Measurements from ENCODE around the gene KLHDC10.
"Not testable (repeated sequence)": the region's sequence is repeated elsewhere in the genome, so short reads cannot be mapped to it uniquely, and the experiment has no call there.

The KLHDC10 gene

DNA sequence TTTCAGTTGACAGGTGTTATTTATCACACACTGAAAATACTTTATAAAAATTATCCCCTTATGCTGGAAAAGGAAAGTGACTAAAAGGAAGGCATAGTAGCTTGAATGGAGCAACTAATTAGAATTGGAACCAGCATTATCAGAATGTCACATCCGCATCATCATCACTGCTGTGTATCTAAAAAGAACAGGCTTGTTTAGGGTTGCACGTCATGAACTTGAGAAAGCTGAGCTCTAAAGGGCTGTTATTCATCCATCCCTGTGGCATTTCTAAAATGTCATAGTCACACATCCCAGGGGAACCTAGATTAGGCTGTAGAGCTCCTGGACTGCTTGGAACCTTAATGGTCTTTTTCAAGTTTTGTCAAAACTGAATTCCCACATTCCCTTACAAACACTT lies 54.4 kb downstream of the KLHDC10 start:
- DNase-seq = no peak

DNA sequence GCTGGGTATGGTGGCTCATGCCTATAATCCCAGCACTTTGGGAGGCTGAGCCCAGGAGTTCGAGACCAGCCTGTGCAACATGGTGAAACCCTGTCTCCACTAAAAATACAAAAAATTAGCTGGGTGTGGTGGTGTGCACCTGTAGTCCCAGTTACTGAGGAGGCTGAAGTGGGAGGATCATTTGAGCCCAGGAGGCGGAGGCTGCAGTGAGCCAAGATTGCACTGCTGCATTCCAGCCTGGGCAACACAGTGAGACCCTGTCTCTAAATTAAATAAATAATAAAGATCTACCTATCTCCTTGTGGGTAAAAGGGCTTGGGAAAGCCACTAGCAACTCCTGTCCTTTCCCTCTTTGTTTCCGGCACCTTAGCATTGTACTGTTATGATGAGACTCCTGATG lies 56.5 kb downstream of the KLHDC10 start:
- not testable (repeated sequence) for DNase-seq

DNA sequence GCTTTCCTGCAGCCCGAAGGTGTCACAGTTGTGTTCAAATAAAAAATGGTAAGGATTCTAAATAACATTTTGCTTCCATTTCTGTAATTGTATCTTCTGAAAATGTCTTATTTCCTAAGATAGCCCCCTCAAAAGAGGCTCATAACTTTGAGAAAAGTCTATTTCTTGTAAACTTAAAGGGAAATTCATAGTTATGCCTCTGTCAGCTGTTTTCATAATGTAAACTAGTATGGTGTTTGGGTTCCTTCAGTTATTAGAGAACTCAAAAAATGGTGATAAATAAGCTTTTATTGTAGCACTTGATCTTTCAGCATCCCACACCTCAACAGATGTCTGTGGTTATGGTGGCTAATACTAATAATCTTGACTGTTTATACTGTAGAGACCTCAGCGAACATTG lies 57.1 kb downstream of the KLHDC10 start:
- no peak for DNase-seq

DNA sequence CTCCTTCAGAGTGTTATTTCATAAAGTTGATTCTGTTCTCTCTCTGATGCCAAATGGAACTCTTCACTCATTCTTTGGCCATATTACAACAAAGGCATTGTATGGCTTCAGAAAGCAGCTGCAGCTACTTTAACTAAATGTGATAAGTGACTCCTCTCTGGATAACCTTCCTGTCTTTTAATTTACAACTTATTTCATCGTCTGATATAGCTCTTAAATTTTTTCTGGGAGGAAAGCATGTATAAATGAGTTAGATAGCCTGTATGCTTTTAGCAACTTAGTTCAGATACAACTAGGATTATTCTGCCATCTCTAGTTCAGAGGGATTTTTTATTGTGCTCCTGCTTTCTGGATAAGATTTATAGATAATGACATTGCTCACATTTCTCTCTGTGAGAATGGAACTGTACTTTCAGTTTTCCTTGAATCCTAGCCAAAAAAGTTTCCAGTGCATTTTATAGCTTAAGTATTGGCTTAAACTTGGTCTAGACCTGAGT lies 57.5 kb downstream of the KLHDC10 start:
- no peak for DNase-seq

DNA sequence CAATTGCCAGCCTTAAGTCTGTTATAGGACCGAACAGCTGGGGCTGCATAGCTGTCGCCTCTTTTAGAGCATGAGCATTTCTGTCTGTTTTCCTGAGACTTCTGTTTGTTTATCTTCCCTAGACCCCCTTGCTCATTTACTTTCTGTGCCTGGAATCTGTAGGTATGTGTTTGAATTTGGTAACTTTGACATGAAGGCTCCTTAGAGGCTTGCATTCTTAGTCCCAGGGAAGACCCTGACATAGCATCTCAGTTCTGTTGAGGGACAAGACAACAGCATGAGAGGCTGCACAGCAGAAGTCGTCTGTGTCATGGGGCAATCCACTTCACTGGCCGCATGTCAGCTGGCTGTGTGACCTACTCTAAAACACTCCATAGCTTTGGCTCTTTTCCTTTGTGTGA lies 58.7 kb downstream of the KLHDC10 start:
- no peak for DNase-seq

DNA sequence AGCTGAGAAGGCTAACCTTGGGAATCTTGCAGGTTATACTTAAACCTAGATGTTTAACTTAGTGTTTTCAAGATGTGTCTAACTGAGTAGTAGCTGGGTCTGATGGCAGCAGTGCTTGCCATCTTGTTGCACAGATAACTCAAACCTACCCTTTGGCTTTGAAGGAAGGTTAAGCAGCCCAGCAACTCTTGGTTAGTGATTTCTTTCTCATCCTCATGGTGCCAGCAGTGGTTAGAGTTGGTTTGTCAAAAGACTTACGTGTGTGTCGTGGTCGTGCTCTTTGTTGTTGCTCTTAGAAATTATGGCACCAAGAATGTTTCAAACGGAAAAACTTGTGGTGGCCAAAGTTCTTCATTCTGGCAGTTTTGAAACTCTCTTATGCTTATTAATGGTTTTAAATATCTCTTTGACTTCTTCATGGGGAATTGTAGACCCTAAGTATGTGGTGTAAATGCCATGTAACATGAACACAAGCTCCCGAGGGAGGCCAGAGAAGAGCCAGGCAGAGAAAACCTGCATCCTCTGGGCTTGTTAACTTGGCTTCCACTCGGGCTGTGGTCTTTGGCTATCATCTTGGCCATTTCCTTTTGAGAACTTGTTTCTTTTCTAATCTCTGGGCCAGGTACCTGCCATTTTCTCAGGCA lies 61.0 kb downstream of the KLHDC10 start:
- no peak for DNase-seq

GRCh38 chr7:130131964-130132875 lies 61.9 kb downstream of the KLHDC10 start:
- DNase-seq = no peak

DNA sequence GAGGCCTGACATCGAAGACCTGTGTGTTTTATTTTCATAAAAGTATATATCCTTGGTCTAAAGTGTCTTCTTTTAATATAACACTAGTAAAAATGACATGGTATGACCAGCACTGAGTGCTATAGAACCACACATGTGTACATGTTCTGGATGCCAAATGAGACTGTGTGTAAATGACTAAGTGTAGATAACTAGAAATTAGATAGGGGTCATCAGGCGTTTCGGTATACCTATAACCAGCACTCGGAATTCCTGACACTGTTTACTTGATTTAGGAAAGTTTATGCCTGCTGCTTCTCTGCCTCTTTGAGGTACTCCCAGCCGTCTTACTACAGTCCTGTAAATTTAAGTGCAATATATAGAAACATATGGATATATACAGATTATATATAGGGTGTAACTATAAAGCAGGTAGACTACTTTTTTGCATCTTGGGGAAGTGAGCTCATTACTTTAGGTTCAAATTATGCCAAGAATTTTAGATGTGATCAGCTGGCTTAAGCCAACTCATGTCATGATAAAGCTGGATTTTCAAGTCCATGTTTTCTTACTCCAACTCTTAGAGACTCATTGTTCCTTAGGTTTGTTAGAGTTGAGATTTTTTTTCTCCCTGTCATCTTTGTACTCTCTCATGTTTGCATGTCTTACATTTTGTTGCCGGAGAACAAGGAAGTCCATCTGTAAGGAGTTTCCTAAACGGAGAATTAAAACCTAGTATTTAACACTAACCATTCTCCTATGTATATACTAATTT lies 62.9 kb downstream of the KLHDC10 start:
- no peak for DNase-seq

GRCh38 chr7:130134106-130134636 lies 63.8 kb downstream of the KLHDC10 start:
- no peak for DNase-seq

GRCh38 chr7:130134726-130135125 lies 64.4 kb downstream of the KLHDC10 start:
- DNase-seq = no peak

- no peak for DNase-seq
Observed at GRCh38 chr7:130135208-130136205, 65.2 kb downstream of the KLHDC10 start.

- DNase-seq = no peak
Observed at GRCh38 chr7:130136579-130137167, 66.3 kb downstream of the KLHDC10 start.

- no peak for DNase-seq
Observed at GRCh38 chr7:130137207-130137606, 66.9 kb downstream of the KLHDC10 start.

GRCh38 chr7:130139193-130139960 lies 69.0 kb downstream of the KLHDC10 start:
- no peak for DNase-seq

DNA sequence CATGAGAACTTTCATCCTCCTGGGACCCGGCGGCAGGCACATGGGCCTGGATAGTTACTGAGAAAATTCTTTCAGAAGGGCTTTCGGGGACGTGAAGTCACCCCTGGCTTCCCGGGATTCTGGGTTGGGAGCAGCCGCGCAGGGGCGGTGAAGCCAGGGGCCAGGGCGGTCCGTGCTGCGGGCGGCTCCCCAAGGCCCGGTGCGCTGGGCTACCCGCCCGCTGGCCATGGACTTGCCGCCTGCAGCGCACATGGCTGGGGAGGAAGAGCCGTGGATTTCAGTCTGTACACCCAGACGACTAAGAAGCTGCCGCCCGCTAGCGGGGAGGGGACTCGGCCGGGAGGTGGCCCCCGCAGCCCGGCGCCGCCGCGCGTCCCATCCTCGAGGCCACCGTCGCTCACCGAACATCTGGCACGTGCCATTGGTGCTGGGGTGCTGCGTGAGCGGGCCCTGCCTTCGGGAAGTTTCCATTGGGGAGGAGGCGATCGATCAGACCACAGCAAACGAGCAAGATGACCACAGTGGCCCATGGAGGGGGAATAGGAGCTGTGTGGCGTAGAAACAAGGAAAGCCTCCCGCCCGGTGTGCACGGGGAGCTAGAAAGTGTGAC lies 70.3 kb downstream of the KLHDC10 start:
- no peak for DNase-seq

DNA sequence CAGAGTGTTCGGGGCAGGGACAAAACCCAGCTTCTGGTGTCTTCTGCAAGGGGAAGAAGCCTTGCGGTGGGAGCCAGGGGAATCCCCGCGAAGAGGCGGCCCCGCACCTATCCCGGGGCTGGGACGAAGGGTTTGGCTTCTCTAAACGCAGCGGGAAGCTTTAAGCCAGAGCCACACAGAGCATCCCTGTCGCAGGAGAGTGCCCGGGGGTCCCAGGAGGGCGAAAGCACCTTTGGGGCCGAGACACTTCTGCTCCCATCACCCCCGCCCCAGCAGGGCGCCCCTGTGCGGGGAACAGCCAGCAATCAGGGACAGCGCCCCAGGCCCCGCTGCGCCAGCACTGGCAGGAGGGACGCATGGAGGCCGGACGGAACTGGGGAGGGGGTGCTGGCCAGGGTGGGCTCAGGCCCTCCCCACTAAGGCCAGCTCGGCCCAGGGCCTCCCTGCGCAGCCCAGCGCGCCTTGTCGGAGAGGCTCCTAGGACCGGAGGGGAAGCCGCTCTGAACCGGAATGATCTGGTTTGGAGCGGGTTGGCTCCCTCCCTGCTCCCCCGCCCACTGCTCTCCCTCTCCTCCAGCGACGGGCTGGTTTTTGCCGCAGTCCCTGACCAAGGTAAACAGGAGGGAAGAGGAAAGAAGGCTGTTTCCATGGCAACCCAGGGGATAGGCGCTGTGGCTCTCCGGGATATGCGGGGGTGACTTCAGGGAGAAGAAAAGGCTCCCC lies 71.0 kb downstream of the KLHDC10 start:
- no peak for DNase-seq

DNA sequence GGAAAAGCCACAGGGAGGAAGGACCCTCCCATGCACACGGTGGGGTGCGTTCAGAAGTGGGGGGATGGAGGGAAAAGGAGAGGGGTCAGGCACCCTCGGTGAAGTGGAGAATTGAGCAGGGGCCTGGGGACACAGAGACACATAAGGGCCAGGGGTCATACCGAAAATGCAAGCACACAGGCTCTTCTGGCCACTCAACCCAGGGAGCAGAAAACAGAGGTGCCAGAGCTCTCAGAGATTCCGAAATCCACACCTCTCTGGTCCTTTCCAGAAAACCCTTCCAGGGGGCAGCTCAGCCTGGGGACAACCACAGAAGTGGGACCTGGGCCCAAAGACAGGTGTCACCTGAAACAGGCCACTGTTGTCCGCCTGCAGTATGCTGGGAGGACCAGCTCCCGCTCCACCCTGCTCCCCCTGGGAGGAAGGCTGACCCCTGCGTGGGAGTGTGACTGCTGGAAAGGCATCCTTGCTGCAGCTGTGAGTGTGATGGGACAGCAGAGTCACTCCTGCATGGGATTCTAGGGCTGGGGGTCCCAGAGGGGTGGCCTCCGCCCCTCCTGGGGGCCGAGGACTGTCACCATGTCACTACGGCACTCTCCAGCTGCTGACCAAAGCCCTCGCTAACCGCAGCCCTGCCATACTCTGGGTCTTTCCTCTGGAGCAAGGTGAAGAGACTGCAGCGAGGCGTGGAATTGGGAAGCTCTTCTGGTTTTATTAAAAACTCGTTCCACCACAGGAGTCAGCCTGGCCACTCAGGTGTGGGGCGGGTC lies 71.7 kb downstream of the KLHDC10 start:
- no peak for DNase-seq

DNA sequence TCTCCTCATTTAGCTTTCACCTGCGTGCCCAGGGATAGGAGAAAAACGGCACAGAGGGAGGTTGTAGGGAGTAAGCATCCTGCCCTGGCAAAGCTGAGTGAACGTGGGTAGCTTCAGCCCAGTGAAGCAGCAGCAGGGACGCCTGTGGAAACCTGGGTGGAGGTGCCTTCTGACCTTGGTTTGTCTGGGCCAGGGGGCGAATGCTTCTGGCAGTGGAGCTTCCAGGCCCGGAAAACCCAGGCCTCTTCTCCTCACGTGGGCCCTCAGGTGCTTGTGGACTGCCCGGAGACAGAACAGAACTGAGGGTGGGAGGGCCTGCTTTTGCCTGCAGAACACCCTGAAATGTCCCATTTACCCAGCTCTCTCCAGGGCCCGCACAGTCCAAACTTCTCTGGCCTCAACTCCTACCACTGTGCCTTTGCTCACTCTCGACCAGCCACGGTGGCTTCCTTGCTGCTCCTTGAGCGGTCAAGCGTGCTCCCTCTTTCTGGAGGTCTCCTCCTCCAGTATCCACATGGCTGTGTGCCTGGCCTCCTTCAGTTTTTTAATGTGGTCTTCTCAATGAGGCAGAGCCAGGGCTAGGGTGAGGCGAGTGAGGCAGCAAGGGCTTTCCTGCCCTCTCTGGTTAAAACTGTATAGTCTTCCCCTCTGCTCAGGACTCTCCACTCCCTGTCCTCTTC lies 72.5 kb downstream of the KLHDC10 start:
- no peak for DNase-seq
